Inflammatory macrophage (primary cell): ENCODE results near the gene CCDC40.

Experiments
- DNase-seq, 2 donors: peaks; one replicate each; pipeline ENCODE4 v3.0.0-alpha.2; 2020 to 2022

CCDC40 gene

GRCh38 chr17:80002070-80002641 lies 34.3 kb upstream of the CCDC40 start:
- no peak for DNase-seq

DNA sequence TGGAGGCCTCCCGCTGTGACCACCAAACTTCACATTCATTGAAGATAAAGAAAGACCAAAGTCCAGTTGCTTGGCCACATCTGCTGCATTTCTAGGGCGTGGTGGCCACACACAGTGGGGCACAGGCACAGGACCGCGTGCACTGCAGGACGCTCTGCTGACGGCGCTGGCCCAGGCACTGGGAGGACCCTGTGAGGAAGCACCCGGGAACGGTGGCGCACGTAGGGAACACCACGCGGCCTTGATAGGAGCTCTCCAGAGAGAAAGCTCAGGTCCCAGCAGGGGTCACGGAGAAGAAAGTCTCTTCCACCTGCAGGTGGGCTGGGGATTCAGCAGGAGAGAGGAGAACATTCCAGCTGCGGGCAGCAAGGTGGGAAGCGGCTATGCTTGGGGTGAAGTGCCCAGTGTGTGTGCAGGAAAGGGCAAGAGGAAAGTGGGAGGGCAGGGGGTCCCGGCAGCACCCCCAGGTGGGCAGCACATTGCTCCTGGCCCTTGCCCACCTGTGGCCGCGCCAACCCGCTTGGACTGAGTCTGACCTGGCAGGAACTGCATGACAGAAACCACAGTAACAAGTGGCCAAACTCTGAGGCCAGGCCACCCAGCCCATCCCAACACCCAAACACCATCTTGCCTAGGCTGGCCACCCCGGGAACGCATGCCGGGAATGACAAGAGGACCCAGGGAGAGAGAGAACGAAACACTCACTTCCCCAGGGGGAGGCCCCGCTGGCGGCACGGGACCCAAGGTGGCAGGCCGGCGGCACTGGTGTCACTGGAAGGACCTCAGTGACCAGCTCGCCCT lies 33.6 kb upstream of the CCDC40 start:
- no peak for DNase-seq

DNA sequence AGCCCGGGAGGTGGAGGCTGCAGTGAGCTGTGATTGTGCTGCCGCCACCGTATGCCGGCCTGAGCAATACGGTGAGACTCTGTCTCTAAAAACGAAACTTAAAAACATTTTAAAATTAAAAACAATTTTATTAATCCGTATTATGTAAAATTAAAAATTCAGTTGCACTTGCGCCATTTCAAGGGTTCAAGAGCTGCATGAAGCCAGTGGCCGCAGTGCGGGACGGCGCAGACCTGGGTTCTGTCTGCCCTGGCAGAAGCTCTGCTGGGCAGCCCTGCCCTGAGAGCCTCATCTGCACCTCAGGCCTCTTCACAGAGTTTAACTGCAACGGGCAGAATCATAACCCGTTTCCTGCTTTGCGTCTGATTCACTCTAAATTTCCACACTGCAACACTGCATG lies 32.5 kb upstream of the CCDC40 start:
- no peak for DNase-seq

DNA sequence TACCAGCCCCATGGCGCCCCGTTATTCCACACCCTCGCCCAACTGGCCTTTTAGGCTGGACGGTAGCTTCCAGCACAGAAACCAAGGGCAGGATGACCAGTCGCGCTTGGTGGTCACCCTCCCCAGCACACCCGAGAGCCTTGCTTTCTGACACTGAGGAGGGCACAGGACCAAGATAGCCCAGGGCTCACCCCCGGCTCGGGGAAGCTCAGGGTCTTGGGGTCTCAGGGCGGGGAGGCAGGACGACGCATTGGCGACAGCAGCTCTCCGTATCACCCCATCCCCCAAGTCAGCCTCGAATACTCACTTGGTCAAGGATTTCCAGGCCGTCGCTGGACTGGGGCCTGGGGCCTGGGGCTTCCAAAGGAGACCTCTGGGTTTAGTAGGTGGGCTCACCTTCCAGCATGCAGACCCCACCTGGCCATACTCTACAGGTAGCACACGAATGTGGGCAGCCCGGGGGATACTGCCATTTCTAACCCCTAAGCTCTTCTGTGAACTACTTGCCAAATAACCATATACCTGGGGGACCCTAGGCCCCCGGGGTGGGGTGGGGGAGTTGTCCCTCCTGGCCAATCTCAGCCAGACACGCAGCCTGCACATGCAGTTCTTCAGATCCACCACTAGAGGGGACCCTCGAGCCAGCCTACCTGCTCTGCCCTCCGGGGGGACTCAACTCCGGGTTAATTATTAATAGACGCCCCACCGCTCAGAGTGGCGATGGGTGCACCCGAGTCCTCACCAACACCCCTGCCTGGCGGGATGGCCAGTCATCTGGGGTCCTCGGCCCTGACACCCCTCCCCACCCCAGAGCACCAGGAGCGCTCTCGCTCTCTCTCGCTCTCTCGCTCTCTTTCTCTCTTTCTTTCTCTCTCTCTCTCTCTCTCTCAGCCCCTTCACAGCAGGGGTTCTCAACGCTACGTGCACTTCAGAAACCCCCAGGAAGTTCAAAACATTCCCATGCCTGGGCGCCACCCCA lies 30.8 kb upstream of the CCDC40 start:
- DNase-seq = peak; percentile 32 to 51

DNA sequence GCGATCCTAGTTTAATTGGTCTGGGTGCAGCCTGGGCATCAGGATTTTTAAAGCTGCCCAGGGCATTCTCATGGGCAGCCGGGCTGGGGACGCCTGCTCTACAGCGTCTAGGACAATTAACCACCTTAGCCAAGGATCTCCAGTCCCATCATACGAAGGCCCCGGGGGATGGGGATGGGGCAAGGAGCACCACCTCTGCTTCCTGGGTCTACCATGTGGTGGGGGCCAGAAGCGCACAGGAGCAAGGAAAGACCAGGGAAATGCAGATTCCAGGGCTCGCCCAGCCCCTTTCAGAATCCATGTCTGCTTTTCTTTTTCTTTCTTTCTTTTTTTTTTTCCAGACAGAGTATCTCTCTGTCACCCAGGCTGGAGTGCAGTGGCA lies 30.1 kb upstream of the CCDC40 start:
- DNase-seq = no peak

GRCh38 chr17:80006811-80007752 lies 29.4 kb upstream of the CCDC40 start:
- no peak for DNase-seq

- DNase-seq = no peak
Observed at GRCh38 chr17:80007939-80008338, 28.5 kb upstream of the CCDC40 start.

- DNase-seq = peak; percentile 68 to 69
Observed at GRCh38 chr17:80008383-80008840, 28.0 kb upstream of the CCDC40 start.

DNA sequence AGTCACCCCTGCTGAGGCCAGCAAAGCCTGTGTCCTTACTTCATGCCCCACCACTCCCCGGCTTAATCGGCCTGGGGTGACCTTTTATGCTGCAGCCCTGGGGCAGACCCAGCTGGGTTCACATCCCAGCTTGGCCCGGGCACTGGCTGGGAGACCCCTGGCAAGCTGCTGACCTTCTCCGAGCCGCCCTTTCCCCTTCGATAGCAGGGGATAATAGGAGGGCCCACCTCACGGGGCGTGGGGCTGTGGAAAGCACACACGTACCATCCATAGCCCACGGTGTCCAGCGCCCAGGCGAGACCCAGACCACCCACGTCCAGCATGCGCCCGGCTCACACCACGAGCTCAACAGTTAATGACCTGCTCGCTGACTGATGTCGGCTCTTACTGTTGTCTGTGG lies 27.6 kb upstream of the CCDC40 start:
- no peak for DNase-seq

GRCh38 chr17:80009391-80010282 lies 26.8 kb upstream of the CCDC40 start:
- no peak for DNase-seq

GRCh38 chr17:80010283-80010858 lies 26.1 kb upstream of the CCDC40 start:
- DNase-seq = no peak

DNA sequence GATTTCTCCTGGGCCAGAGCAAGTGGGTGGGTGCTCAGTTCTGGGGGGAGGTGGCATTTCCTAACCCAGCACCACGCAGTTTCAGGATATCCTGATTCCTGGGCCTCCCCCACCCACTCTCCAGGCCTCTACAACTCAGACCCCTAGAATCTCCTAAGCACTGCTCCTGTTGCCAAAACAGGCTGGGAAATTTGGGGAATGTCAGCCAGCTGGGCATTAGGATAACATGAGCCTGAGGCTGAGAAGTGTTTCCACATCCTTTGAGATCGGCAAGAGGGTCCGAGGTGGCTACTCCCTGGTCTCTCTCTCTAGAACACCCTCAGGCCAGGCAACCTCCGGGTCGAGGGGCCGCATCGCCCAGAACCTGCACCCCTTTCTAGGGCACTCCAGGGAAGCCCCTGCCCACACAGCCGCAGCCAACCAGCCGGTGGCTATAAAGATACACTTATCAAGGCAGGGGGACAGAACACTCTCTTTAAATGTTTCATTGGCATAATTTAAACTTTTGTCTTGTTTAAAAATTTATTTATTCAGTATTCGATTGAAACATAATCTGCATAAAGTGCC lies 24.4 kb upstream of the CCDC40 start:
- DNase-seq = no peak

GRCh38 chr17:80012765-80013741 lies 23.4 kb upstream of the CCDC40 start:
- no peak for DNase-seq

GRCh38 chr17:80017226-80018010 lies 19.0 kb upstream of the CCDC40 start:
- DNase-seq = no peak

- no peak for DNase-seq
Observed at GRCh38 chr17:80018917-80019651, 17.4 kb upstream of the CCDC40 start.

DNA sequence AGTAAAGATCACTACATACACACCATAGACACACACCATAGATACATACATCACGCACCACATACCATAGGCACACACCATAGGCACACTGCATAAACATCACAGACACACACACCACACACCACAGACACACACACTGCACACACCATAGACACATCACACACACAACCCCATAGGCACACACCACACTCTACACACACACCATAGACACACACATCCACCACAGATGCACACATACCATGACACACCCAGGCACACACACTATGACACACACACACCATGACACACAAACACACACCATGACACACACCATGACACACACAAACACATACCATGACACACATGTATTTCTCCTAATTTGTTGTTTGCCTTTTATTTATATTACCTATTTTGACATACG lies 14.8 kb upstream of the CCDC40 start:
- DNase-seq = no peak

GRCh38 chr17:80023481-80024205 lies 12.8 kb upstream of the CCDC40 start:
- DNase-seq = no peak
